HEK293 (cell line): Measurements from ENCODE around the gene LRIT1.

Experiments used
- CTCF ChIP-seq: fragments of 450-650 bp; formaldehyde crosslinking; IDR thresholded peaks from 2 replicates; pipeline ENCODE4 v1.5.1; 2016; ENCODE audit warnings: missing biosample characterization, missing genetic modification characterization
- ZBTB17 ChIP-seq: fragments of 450-650 bp; formaldehyde crosslinking; IDR thresholded peaks from 2 replicates; pipeline ENCODE4 v1.5.1; 2016; ENCODE audit warnings: missing biosample characterization, missing genetic modification characterization
- ZNF274 ChIP-seq, 2 experiments: fragments of 200-500 bp in 1 of 2; fragments of 450-650 bp in 1 of 2; sonication (Bioruptor generic) in 1 of 2; formaldehyde crosslinking in 1 of 2; IDR thresholded peaks; 2 replicates each; pipeline versions ENCODE4 v1.5.1 to v1.6.1; 2014 to 2016; ENCODE audit warnings: borderline replicate concordance in 1 of 2, inconsistent platforms in 1 of 2, low read length in 1 of 2, missing biosample characterization in 1 of 2, missing genetic modification characterization in 1 of 2
- TF ChIP-seq, protein P1 (sequence below): fragments of 450-650 bp; formaldehyde crosslinking; IDR thresholded peaks from 2 replicates; pipeline ENCODE4 v1.5.1; 2016; ENCODE audit warnings: missing biosample characterization, missing genetic modification characterization

GRCh38 chr10:84188815-84189214, 52.5 kb downstream of the LRIT1 start:
- TF ChIP-seq CTCF (tag by site-specific recombination) (no peak), ZBTB17 (no peak), ZNF274 (IDR thresholded peaks at IDR 0.05; ENCODE audit: low read length) (no peak), ZNF274 (tag by site-specific recombination; IDR thresholded peaks at IDR 0.05; ENCODE audit: borderline replicate concordance) (no peak)
- TF ChIP-seq, protein P1, sequence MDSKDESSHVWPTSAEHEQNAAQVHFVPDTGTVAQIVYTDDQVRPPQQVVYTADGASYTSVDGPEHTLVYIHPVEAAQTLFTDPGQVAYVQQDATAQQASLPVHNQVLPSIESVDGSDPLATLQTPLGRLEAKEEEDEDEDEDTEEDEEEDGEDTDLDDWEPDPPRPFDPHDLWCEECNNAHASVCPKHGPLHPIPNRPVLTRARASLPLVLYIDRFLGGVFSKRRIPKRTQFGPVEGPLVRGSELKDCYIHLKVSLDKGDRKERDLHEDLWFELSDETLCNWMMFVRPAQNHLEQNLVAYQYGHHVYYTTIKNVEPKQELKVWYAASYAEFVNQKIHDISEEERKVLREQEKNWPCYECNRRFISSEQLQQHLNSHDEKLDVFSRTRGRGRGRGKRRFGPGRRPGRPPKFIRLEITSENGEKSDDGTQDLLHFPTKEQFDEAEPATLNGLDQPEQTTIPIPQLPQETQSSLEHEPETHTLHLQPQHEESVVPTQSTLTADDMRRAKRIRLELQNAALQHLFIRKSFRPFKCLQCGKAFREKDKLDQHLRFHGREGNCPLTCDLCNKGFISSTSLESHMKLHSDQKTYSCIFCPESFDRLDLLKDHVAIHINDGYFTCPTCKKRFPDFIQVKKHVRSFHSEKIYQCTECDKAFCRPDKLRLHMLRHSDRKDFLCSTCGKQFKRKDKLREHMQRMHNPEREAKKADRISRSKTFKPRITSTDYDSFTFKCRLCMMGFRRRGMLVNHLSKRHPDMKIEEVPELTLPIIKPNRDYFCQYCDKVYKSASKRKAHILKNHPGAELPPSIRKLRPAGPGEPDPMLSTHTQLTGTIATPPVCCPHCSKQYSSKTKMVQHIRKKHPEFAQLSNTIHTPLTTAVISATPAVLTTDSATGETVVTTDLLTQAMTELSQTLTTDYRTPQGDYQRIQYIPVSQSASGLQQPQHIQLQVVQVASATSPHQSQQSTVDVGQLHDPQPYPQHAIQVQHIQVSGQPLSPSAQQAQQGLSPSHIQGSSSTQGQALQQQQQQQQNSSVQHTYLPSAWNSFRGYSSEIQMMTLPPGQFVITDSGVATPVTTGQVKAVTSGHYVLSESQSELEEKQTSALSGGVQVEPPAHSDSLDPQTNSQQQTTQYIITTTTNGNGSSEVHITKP (tag by site-specific recombination) = no peak
